Mucosa of stomach (tissue), 1 donor: Measurements from ENCODE around the gene RNF144B.

Experiments
- H3K27me3 ChIP-seq: one replicate; pipeline ENCODE4 v1.7.0; 2013; ENCODE audit warnings: mild to moderate bottlenecking, low read length; ENCODE audit not compliant: control insufficient read depth, insufficient read depth
- H3K36me3 ChIP-seq: one replicate; pipeline ENCODE4 v1.7.0; 2013; ENCODE audit warnings: low read length; ENCODE audit not compliant: control insufficient read depth, insufficient read depth
- H3K4me1 ChIP-seq: one replicate; pipeline ENCODE4 v1.7.0; 2013; ENCODE audit warnings: mild to moderate bottlenecking, low read length; ENCODE audit not compliant: control insufficient read depth, insufficient read depth
- H3K4me3 ChIP-seq: one replicate; pipeline ENCODE4 v1.7.0; 2013; ENCODE audit warnings: low read length
- H3K9ac ChIP-seq: one replicate; pipeline ENCODE4 v1.7.0; 2013; ENCODE audit warnings: mild to moderate bottlenecking, low read length, moderate library complexity
- H3K9me3 ChIP-seq: one replicate; pipeline ENCODE4 v1.7.0; 2013; ENCODE audit warnings: mild to moderate bottlenecking, low read length, moderate library complexity; ENCODE audit not compliant: control insufficient read depth
- donor health status: Pancreatic carcinoma.

Gene RNF144B

DNA sequence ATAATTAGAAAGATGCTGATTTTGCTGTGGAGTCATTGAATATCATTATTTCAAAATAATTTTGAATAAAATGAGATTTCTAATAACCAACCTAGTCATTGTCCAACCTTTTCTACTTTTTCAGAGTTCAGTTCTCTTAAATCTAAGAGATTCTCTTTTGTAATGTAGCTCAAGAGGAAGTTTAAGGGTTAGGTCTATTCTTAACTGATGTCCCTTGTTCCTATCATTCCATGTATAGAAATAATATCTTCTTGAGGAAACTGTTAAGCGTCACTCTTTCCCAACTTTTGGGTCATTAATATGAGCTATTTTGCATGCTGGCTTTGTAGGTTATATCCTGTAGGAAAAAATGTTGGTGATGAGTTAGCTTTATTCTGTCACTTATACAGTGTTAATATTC lies 27.0 kb downstream of the RNF144B start:
- H3K9ac ChIP-seq: no peak overlapping the region
- no peaks in the 10 kb centered on the region for H3K9me3 ChIP-seq
- no peaks in the 10 kb centered on the region for H3K36me3 ChIP-seq
- no peaks in the 10 kb centered on the region for H3K27me3 ChIP-seq
- no peak overlapping the region for H3K4me3 ChIP-seq
- no peaks in the 10 kb centered on the region for H3K4me1 ChIP-seq

DNA sequence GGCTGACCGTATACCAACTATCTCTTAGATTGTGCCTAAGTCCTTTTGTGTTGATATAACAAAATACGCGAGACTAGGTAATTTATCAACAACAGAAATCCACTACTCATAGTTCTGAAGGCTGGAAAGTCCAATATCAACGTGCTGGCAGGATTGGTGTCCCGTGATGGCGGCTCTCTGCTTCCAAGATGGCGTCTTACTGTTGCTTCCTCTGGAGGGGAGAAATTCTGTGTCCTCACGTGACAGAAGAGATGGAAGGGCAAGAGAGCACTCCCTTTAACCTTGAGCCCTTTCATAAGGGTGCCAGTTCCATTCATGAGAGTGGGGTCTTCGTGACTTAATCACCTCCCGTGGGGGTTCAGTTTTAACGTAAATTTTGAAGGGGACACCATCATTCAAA lies 28.1 kb downstream of the RNF144B start:
- Histone ChIP-seq H3K27me3 (no peaks in the 10 kb centered on the region), H3K9ac (no peak overlapping the region), H3K36me3 (no peaks in the 10 kb centered on the region), H3K4me3 (no peak overlapping the region), H3K9me3 (no peaks in the 10 kb centered on the region), H3K4me1 (no peaks in the 10 kb centered on the region)

GRCh38 chr6:18415671-18416340 lies 28.7 kb downstream of the RNF144B start:
- H3K4me3 ChIP-seq: no peak overlapping the region
- H3K9ac ChIP-seq: no peak overlapping the region
- no peaks in the 10 kb centered on the region for H3K4me1 ChIP-seq
- H3K36me3 ChIP-seq: no peaks in the 10 kb centered on the region
- H3K27me3 ChIP-seq: no peaks in the 10 kb centered on the region
- no peaks in the 10 kb centered on the region for H3K9me3 ChIP-seq

- H3K9me3 ChIP-seq: no peaks in the 10 kb centered on the region
- no peaks in the 10 kb centered on the region for H3K27me3 ChIP-seq
- H3K4me3 ChIP-seq: no peak overlapping the region
- H3K36me3 ChIP-seq: no peaks in the 10 kb centered on the region
- H3K9ac ChIP-seq: no peak overlapping the region
- no peaks in the 10 kb centered on the region for H3K4me1 ChIP-seq
These were observed 29.2 kb downstream of the RNF144B start for GRCh38 chr6:18416341-18416679.

GRCh38 chr6:18420328-18420727 lies 33.2 kb downstream of the RNF144B start:
- H3K9ac ChIP-seq: no peak overlapping the region
- no peaks in the 10 kb centered on the region for H3K9me3 ChIP-seq
- H3K4me1 ChIP-seq: no peaks in the 10 kb centered on the region
- no peak overlapping the region for H3K4me3 ChIP-seq
- H3K36me3 ChIP-seq: no peaks in the 10 kb centered on the region
- no peaks in the 10 kb centered on the region for H3K27me3 ChIP-seq

DNA sequence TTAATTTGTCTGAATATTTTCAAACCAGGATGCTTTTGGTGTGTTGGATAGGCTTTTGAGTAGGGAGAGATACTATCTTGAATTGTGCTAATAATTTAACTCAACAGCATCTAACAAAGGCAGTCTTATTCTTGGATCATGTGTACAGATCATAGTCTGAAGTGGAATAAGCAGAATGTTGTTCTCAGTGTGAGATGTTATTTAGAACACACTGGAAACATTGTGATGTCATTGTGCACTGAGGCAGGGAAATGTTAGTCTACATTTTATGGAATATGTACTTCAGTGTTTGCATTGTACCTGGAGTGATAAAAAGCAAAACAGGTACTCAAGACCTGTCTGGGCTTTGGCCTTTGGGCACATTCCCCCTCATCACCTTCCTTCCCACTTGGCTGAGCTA lies 35.0 kb downstream of the RNF144B start:
- Histone ChIP-seq H3K4me1 (no peaks in the 10 kb centered on the region), H3K4me3 (no peak overlapping the region)

DNA sequence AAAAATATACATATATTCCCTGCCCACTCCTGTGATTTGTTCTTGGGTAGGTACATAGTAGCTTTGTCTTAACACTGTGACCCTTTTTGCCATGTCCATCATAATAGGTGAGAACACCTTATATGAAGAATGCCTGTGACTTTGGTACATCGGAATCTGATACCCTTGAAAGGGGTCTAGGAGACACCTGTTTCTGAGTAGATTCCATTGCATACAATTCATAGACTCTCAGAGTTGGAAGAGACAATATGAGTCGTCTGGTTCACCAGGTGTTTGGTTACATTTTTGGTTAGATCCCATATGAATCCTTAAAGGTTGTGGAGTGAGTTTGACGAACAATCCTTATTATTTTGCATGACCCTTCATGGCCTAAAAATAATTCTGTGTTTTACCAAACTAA lies 36.3 kb downstream of the RNF144B start:
- Histone ChIP-seq H3K27me3 (no peaks in the 10 kb centered on the region), H3K36me3 (no peaks in the 10 kb centered on the region)

More for the DNA sequence above, 35.0 kb downstream of the RNF144B start:
- no peaks in the 10 kb centered on the region for H3K27me3 ChIP-seq
- no peaks in the 10 kb centered on the region for H3K36me3 ChIP-seq
- no peak overlapping the region for H3K9ac ChIP-seq
- H3K9me3 ChIP-seq: no peaks in the 10 kb centered on the region

GRCh38 chr6:18424201-18424600 lies 37.1 kb downstream of the RNF144B start:
- H3K9ac ChIP-seq: no peak overlapping the region
- no peaks in the 10 kb centered on the region for H3K36me3 ChIP-seq
- no peaks in the 10 kb centered on the region for H3K9me3 ChIP-seq
- no peaks in the 10 kb centered on the region for H3K27me3 ChIP-seq
- no peak overlapping the region for H3K4me3 ChIP-seq
- H3K4me1 ChIP-seq: no peaks in the 10 kb centered on the region

More for the DNA sequence above, 36.3 kb downstream of the RNF144B start:
- H3K4me3 ChIP-seq: no peak overlapping the region
- no peaks in the 10 kb centered on the region for H3K4me1 ChIP-seq
- H3K9ac ChIP-seq: no peak overlapping the region
- H3K9me3 ChIP-seq: no peaks in the 10 kb centered on the region

DNA sequence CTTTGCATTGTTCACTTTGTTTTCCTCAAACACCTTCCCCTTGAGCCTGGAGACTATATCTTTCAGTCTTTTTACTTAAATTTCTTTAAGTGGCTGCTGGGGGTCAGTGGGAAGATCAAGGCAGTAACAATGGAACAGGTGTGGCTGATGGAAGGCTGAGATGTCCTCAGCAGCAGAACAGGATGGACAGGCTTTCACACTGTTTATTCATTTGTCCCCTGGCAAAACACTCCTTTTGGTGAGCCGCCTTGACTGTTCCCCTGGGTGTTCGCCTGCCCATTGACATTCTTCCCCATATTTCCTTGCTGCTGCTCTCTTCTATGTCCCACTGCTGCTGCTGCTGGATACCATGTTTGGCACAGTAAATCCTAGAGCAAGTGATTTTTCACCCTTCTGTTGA lies 38.1 kb downstream of the RNF144B start:
- no peaks in the 10 kb centered on the region for H3K27me3 ChIP-seq
- no peaks in the 10 kb centered on the region for H3K9me3 ChIP-seq
- H3K9ac ChIP-seq: no peak overlapping the region
- H3K4me3 ChIP-seq: no peak overlapping the region
- no peaks in the 10 kb centered on the region for H3K36me3 ChIP-seq
- no peaks in the 10 kb centered on the region for H3K4me1 ChIP-seq

DNA sequence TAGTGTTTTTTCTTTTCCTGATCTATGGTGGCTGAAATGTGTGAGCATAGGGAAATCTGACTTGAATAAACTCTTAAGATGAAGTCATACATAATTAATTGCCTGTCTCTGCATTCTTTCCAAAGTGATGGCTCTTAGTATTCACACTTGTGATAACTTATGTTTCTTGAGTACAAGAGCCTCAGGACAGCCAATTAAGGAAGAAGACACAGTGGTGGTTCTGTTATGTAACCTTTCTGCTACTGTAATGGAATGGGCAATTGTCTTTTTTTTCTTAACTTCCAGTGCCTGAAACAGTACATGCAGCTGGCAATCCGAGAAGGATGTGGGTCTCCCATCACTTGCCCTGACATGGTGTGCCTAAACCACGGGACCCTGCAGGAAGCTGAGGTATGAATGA lies 40.1 kb downstream of the RNF144B start:
- no peaks in the 10 kb centered on the region for H3K4me1 ChIP-seq
- no peak overlapping the region for H3K4me3 ChIP-seq
- H3K9me3 ChIP-seq: no peaks in the 10 kb centered on the region
- no peaks in the 10 kb centered on the region for H3K27me3 ChIP-seq
- H3K36me3 ChIP-seq: no peaks in the 10 kb centered on the region
- no peak overlapping the region for H3K9ac ChIP-seq

- Histone ChIP-seq H3K36me3 (no peaks in the 10 kb centered on the region), H3K27me3 (no peaks in the 10 kb centered on the region), H3K9me3 (no peaks in the 10 kb centered on the region), H3K4me1 (no peaks in the 10 kb centered on the region), H3K9ac (no peak overlapping the region), H3K4me3 (no peak overlapping the region)
These were observed 42.6 kb downstream of the RNF144B start for GRCh38 chr6:18429655-18430297.

DNA sequence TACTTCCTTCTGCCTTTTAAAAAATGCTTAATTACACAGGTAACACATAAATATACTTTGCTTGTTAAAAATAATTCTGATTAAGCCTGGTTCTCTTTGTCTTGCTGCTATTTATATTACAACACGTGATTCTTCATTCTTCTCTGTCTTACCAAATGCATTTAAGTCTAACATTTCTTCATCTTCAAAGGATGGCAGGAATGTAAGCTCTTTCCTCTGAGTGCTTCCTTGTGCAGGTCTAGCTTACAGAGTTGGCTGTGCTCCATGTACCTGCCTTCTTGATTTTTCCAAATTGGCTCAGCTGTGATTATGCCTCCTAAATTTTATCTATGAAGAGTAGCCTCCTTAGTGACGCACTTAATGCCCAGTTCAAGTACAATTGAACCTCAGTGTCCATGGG lies 44.4 kb downstream of the RNF144B start:
- no peaks in the 10 kb centered on the region for H3K36me3 ChIP-seq
- H3K4me3 ChIP-seq: no peak overlapping the region
- no peaks in the 10 kb centered on the region for H3K9me3 ChIP-seq
- no peaks in the 10 kb centered on the region for H3K27me3 ChIP-seq
- no peak overlapping the region for H3K9ac ChIP-seq
- H3K4me1 ChIP-seq: no peaks in the 10 kb centered on the region

GRCh38 chr6:18432180-18432579 lies 45.0 kb downstream of the RNF144B start:
- no peak overlapping the region for H3K9ac ChIP-seq
- H3K4me1 ChIP-seq: no peaks in the 10 kb centered on the region
- no peak overlapping the region for H3K4me3 ChIP-seq
- H3K27me3 ChIP-seq: no peaks in the 10 kb centered on the region
- no peaks in the 10 kb centered on the region for H3K9me3 ChIP-seq
- H3K36me3 ChIP-seq: no peaks in the 10 kb centered on the region
